22Rv1 (cell line): ENCODE results near the gene ABLIM3.

Experiments
- ZFX ChIP-seq: fragments of 450-650 bp; IDR thresholded peaks from 2 replicates; pipeline ENCODE4 v1.6.1; 2017; ENCODE audit warnings: antibody characterized with exemption, borderline replicate concordance
- TF ChIP-seq, protein P1 (sequence below): fragments of 450-650 bp; IDR thresholded peaks from 2 replicates; pipeline ENCODE4 v1.5.1; 2017; ENCODE audit warnings: mild to moderate bottlenecking

DNA sequence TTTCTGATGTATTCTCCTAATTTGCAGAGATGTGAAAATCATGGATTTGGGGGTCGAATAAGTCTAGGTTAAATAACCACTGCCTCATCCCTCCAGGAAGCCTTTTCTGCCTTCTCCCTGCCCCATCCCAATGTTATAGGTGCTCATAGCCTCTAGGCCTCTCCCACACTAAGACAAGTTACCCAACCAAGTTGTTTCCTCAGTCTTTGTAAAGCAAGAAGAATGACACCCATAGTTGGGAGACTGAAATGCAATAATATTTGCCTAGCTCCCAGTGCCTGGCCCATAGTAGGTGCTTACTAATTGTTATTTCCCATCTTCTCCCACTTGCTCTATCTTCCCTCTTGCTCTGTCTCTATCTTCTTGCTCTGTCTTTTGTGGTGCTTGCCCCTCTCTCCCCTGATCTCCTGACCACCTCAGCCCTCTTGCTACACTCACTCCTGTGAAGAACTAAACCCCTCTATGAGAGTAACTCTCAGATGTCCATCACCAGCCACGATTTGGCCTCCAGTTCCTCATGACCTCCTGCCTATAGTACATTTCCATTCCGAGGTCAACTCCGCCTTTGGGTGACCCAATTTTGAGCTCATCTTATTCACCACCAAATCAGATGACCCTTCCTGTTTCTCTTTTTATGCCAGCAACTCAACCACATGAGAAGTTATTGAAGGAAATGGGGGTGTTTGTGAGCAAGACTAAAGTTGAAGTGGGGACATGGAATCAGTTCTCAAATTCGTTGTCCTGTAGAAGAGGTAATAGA is 137.3 kb downstream of the ABLIM3 start:
- TF ChIP-seq, protein P1, sequence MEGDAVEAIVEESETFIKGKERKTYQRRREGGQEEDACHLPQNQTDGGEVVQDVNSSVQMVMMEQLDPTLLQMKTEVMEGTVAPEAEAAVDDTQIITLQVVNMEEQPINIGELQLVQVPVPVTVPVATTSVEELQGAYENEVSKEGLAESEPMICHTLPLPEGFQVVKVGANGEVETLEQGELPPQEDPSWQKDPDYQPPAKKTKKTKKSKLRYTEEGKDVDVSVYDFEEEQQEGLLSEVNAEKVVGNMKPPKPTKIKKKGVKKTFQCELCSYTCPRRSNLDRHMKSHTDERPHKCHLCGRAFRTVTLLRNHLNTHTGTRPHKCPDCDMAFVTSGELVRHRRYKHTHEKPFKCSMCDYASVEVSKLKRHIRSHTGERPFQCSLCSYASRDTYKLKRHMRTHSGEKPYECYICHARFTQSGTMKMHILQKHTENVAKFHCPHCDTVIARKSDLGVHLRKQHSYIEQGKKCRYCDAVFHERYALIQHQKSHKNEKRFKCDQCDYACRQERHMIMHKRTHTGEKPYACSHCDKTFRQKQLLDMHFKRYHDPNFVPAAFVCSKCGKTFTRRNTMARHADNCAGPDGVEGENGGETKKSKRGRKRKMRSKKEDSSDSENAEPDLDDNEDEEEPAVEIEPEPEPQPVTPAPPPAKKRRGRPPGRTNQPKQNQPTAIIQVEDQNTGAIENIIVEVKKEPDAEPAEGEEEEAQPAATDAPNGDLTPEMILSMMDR = no peak
- no peak for TF ChIP-seq ZFX
